ENCODE results near the gene SLC6A5. TPM values are rescaled to one million over a fixed set of nuclear protein-coding genes. Genes with fewer than 3 reads are reported as not detected.

Gene SLC6A5
- total and polyA plus RNA-seq, 7 donors, result not detected

DNA sequence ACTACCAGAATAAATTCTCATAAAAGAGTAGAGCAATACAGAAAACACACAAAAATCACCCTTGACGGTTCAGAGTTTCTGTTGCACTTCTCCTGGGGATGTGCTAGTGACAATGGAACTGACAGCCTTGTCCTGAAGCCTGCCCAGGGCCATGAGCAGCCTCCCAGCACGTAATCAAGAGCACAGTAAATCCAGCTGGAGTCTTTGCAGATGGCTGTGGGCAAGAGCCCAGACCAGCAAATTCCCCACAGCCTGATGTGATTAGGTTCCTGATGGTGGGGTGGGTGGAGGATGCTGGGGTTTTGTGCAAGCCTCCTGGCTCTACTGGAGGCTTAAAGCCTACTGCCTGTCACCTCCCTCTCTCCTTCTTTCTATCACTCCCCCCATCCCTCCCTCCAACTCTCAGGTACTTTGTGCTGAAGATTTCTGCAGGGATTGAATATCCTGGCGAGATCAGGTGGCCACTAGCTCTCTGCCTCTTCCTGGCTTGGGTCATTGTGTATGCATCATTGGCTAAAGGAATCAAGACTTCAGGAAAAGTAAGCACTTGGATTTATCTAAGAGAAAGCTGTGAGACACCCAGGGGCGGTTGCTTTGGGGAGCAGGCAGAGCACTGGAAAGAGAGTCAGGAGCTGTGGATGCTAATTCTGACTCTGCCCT is 18.1 kb downstream of the SLC6A5 start:
- no peak for TF ChIP-seq CTCF (IDR thresholded peaks at IDR 0.05)
- WGBS, 3 donors, result 14 to 25% (median 18%) methylated on average over 4 of the region's 4 CpGs
- no peaks in the 10 kb centered on the region for H3K9me3 ChIP-seq
- no peaks in the 10 kb centered on the region for H3K4me1 ChIP-seq
- H3K36me3 ChIP-seq (ENCODE audit: insufficient read depth in 1 of 2, low read depth in 1 of 2), result no peaks in the 10 kb centered on the region
- H3K27ac ChIP-seq, result no peak overlapping the region
- DNase-seq (no peak), ATAC-seq (no peak)
- intact Hi-C loops (cut with DNase I), result no loop called here
- peaks cover 0 to 8% (median 0%) of the 10 kb centered on the region in 3 donors for H3K27me3 ChIP-seq (ENCODE audit: insufficient read depth in 3 of 3, low read length in 2 of 3)
- no peak overlapping the region for H3K4me3 ChIP-seq

DNA sequence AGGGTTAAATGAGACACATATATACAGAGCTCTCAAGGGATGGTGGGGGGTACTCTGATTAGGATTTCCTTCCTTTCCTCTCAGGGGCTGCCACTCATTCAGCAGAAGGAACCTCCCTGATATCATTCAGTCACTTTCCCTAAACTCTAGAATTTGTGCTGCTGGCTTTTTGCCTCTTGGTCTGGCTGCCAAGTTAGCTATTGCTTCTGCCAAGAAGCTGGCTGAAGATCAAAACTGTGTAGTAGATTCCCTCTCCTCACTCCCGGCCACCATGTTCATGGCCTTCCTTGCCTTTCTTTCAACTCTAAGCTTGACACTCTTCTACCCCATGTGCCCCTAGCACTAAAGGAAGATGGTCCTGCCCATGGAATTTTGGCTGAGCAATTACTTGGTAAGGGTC is 18.7 kb downstream of the SLC6A5 start:
- no peak for DNase-seq
- Histone ChIP-seq H3K27me3 (ENCODE audit: insufficient read depth in 3 of 3, low read length in 2 of 3) (peaks cover 0 to 2% (median 0%) of the 10 kb centered on the region in 3 donors), H3K4me1 (no peaks in the 10 kb centered on the region), H3K27ac (no peak overlapping the region), H3K36me3 (ENCODE audit: insufficient read depth in 1 of 2, low read depth in 1 of 2) (no peaks in the 10 kb centered on the region), H3K4me3 (no peak overlapping the region), H3K9me3 (no peaks in the 10 kb centered on the region)
- intact Hi-C loops (cut with DNase I), result no loop called here
- ATAC-seq, result no peak
- TF ChIP-seq CTCF (IDR thresholded peaks at IDR 0.05), result no peak
- 17 to 33% (median 18%) methylated on average over 1 of the region's 1 CpG for WGBS, 3 donors

DNA sequence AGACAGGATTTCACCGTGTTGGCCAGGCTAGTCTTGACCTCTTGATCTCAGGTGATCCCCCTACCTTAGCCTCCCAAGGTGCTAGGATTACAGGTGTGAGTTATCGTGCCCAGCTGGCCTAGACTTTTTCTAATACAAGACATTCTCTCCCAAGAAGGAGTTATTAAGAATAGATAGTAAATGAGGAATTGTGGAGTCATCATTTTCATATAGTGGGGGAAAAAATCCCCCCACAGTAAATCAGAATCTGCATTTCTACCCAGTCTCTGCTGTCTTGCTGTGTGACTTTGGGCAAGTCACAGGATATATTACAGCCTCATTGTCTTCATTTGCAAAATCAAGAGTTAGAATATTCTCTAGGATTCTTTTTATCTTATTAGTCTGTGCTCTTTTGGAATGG is 21.6 kb downstream of the SLC6A5 start:
- no peak overlapping the region for H3K27ac ChIP-seq
- no peaks in the 10 kb centered on the region for H3K9me3 ChIP-seq
- ATAC-seq (no peak), DNase-seq (no peak)
- WGBS, 3 donors, result 55 to 70% (median 57%) methylated on average over 2 of the region's 2 CpGs
- TF ChIP-seq CTCF (IDR thresholded peaks at IDR 0.05), result no peak
- intact Hi-C loops (cut with DNase I), result no loop called here
- H3K36me3 ChIP-seq (ENCODE audit: insufficient read depth in 1 of 2, low read depth in 1 of 2), result no peaks in the 10 kb centered on the region
- H3K4me1 ChIP-seq, result no peaks in the 10 kb centered on the region
- no peak overlapping the region for H3K4me3 ChIP-seq
- H3K27me3 ChIP-seq (ENCODE audit: insufficient read depth in 3 of 3, low read length in 2 of 3), result no peaks in the 10 kb centered on the region

GRCh38 chr11:20621679-20622078 is 22.3 kb downstream of the SLC6A5 start:
- Histone ChIP-seq H3K27ac (no peak overlapping the region), H3K27me3 (ENCODE audit: insufficient read depth in 3 of 3, low read length in 2 of 3) (no peaks in the 10 kb centered on the region), H3K9me3 (no peaks in the 10 kb centered on the region), H3K4me3 (no peak overlapping the region), H3K4me1 (no peaks in the 10 kb centered on the region), H3K36me3 (ENCODE audit: insufficient read depth in 1 of 2, low read depth in 1 of 2) (no peaks in the 10 kb centered on the region)
- 22 to 33% (median 27%) methylated on average over 6 of the region's 6 CpGs for WGBS, 3 donors
- no peak for TF ChIP-seq CTCF (IDR thresholded peaks at IDR 0.05)
- no peak for DNase-seq
- no peak for ATAC-seq
- intact Hi-C loops (cut with DNase I), result no loop called here

- Histone ChIP-seq H3K4me1 (no peaks in the 10 kb centered on the region), H3K36me3 (ENCODE audit: insufficient read depth in 1 of 2, low read depth in 1 of 2) (no peaks in the 10 kb centered on the region), H3K27me3 (ENCODE audit: insufficient read depth in 3 of 3, low read length in 2 of 3) (no peaks in the 10 kb centered on the region), H3K27ac (no peak overlapping the region), H3K4me3 (no peak overlapping the region), H3K9me3 (no peaks in the 10 kb centered on the region)
- no peak for TF ChIP-seq CTCF (IDR thresholded peaks at IDR 0.05)
- DNase-seq, result no peak
- WGBS, 3 donors, result 33 to 45% (median 38%) methylated on average over 4 of the region's 4 CpGs
- ATAC-seq, result no peak
- intact Hi-C loops (cut with DNase I), result no loop called here
These were observed 23.8 kb downstream of the SLC6A5 start for GRCh38 chr11:20623252-20623651.

Data from psoas muscle (tissue), 8 donors.